NCI-H446 (cell line): Measurements from ENCODE around the gene ZRANB1.

Experiments used
- DNase-seq, 2 experiments: peaks; one replicate each; lab custom pipeline; 2025; lab: John Stamatoyannopoulos, UW

ZRANB1 gene

DNA sequence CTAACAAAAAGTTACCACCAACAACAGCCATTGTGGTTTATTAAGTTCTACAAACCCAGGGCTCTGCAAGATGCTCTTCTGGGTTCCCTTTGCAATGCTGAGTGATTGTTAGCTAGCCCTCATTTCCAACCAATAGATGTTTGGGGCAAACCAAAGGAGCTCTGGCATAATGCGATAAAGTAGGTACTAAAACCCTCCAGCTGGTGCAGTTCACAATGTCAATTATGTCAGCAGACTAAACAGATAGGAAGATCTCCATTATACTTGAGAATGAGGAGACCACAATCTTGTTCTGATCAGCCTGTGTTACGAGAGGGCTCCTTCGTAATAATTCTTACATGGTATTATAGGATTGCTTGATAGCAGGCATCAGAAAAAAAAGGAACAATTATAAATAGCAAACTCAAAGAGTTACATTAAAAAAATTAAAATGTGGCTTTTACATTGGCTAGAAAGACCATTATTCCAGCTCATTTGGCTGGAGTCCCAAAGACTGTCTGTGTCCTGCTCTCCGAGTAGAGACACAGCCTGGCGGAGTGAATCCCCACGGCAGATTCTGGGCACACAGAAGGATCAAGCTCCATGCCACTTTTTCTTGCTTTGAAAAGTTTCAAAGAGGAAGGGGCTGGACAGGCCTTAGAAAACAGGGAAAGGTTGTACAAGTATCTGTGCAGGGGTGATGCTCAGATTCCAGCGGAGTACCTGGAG, 93.8 kb downstream of the ZRANB1 start:
- DNase-seq: no peak

DNA sequence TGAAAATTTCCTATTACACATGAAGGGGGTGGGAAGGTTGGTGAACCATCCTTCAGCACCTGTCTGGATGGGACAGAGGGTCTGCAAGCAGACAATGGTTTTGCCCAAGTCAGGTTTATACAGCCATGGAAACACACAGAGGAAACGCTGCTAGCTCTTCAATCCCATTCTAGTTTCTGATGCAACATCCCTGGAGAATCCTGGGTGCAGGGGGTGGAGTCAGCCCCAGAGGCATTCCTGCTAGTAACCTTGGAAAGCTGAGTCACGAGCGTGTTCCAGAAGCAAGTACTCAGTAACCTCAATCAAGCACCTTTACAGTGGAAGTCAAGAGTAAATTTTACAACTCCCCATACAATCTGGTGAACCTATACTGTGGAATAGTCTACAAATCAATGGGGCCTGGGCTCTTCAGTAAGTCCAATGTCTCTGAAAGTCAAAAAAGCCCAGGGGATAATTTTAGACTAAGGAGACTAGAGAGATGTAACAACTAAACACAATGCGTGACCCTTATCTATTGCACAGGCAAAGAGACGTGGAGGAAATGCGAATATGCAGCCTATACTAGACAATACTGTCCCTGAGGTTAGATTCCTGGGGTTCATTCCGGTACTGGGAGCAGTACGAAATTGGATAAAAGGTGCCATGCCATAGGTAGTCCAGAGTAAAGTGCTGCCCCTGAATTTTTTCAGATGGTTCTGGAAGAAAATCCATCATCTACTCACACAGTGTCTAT, 95.4 kb downstream of the ZRANB1 start:
- DNase-seq: no peak
